A673 (cell line): ENCODE measurements around the gene WFDC1.

Experiments
- CTCF ChIP-seq: fragments of 300-800, 200-600 bp; sonication (generic); conservative IDR thresholded peaks from 2 replicates; pipeline ENCODE4 v1.5.1; 2017; ENCODE audit warnings: low read depth, mild to moderate bottlenecking, antibody characterized with exemption, low read length, moderate library complexity, mixed read lengths
- EZH2 ChIP-seq: fragments of 200-600 bp; sonication (generic); IDR thresholded peaks from 2 replicates; pipeline ENCODE4 v1.6.1; 2017; ENCODE audit warnings: borderline replicate concordance, low read depth, mild to moderate bottlenecking, mixed read lengths, antibody characterized with exemption, low read length; ENCODE audit not compliant: poor library complexity, severe bottlenecking

- TF ChIP-seq CTCF (no peak), EZH2 (no peak)
Measured at GRCh38 chr16:84369938-84370627, 75.4 kb downstream of the WFDC1 start.
